Measurements from ENCODE around the gene TREM2. TPM values are rescaled to one million over a fixed set of nuclear protein-coding genes. Genes with fewer than 3 reads are reported as not detected.

TREM2 gene
- total RNA-seq, 1 experiment from 2014 or later = not detected

- CTCF ChIA-PET = no interaction called here
- intact Hi-C loops (cut with micrococcal nuclease) = no loop called here
- H3K4me2 ChIP-seq (ENCODE audit: low read length) = no peak overlapping the region
- no peaks in the 10 kb centered on the region for H3F3A ChIP-seq (ENCODE audit: low read length, unreplicated experiment)
- no peak for ATAC-seq
- H3K27ac ChIP-seq (ENCODE audit: low read length) = no peak overlapping the region
- H3K27me3 ChIP-seq (ENCODE audit: low read length) = no peaks in the 10 kb centered on the region
- no peak for DNase-seq
- no peak overlapping the region for H3K4me3 ChIP-seq (ENCODE audit: low read length)
- no peaks in the 10 kb centered on the region for H3K79me2 ChIP-seq (ENCODE audit: low read length)
- POLR2A ChIA-PET (ENCODE audit: unreplicated experiment) = no interaction called here
- BruUV-seq (replicated peaks) = no TSS peak
- H3K9me2 ChIP-seq (replicated peaks; ENCODE audit: low read length) = no peaks in the 10 kb centered on the region
- H2AFZ ChIP-seq (ENCODE audit: low read length) = no peak overlapping the region
- H3K36me3 ChIP-seq (ENCODE audit: low read depth, low read length) = no peaks in the 10 kb centered on the region
- no peaks in the 10 kb centered on the region for H3K4me1 ChIP-seq (ENCODE audit: insufficient read depth, low read length)
- TF ChIP-seq CTCF (conservative IDR thresholded peaks at IDR 0.05; ENCODE audit: low read depth, low read length) = no peak
- no peak for TF ChIP-seq EZH2 (IDR thresholded peaks at IDR 0.05; ENCODE audit: low read length, unreplicated experiment)
- no peak for TF ChIP-seq EZH2phosphoT487 (IDR thresholded peaks at IDR 0.05; ENCODE audit: borderline replicate concordance, low read length)
- no peak overlapping the region for H3K9ac ChIP-seq (ENCODE audit: low read length)
- H3K9me3 ChIP-seq (ENCODE audit: low read length) = no peaks in the 10 kb centered on the region
- no peaks in the 10 kb centered on the region for H4K20me1 ChIP-seq (ENCODE audit: low read length)
These were observed 30.7 kb downstream of the TREM2 start for GRCh38 chr6:41132254-41132653.

GRCh38 chr6:41125282-41125681 is 37.6 kb downstream of the TREM2 start:
- H3K4me3 ChIP-seq (ENCODE audit: low read length) = no peak overlapping the region
- H4K20me1 ChIP-seq (ENCODE audit: low read length) = no peaks in the 10 kb centered on the region
- CTCF ChIA-PET = no interaction called here
- no peak for DNase-seq
- H3K9me2 ChIP-seq (replicated peaks; ENCODE audit: low read length) = no peaks in the 10 kb centered on the region
- POLR2A ChIA-PET (ENCODE audit: unreplicated experiment) = no interaction called here
- H3K4me2 ChIP-seq (ENCODE audit: low read length) = no peak overlapping the region
- BruUV-seq (replicated peaks) = no TSS peak
- no peak for ATAC-seq
- H3K27me3 ChIP-seq (ENCODE audit: low read length) = no peaks in the 10 kb centered on the region
- TF ChIP-seq EZH2phosphoT487 (IDR thresholded peaks at IDR 0.05; ENCODE audit: borderline replicate concordance, low read length) = no peak
- TF ChIP-seq EZH2 (IDR thresholded peaks at IDR 0.05; ENCODE audit: low read length, unreplicated experiment) = no peak
- TF ChIP-seq CTCF (conservative IDR thresholded peaks at IDR 0.05; ENCODE audit: low read depth, low read length) = no peak
- H3F3A ChIP-seq (ENCODE audit: low read length, unreplicated experiment) = no peaks in the 10 kb centered on the region
- H3K79me2 ChIP-seq (ENCODE audit: low read length) = no peaks in the 10 kb centered on the region
- no peaks in the 10 kb centered on the region for H3K36me3 ChIP-seq (ENCODE audit: low read depth, low read length)
- H3K27ac ChIP-seq (ENCODE audit: low read length) = no peak overlapping the region
- H3K4me1 ChIP-seq (ENCODE audit: insufficient read depth, low read length) = no peaks in the 10 kb centered on the region
- H3K9ac ChIP-seq (ENCODE audit: low read length) = no peak overlapping the region
- no peaks in the 10 kb centered on the region for H3K9me3 ChIP-seq (ENCODE audit: low read length)
- intact Hi-C loops (cut with micrococcal nuclease) = no loop called here
- H2AFZ ChIP-seq (ENCODE audit: low read length) = no peak overlapping the region

GRCh38 chr6:41122918-41123317 is 40.0 kb downstream of the TREM2 start:
- no peak for ATAC-seq
- no peaks in the 10 kb centered on the region for H3K9me2 ChIP-seq (replicated peaks; ENCODE audit: low read length)
- intact Hi-C loops (cut with micrococcal nuclease) = no loop called here
- no peaks in the 10 kb centered on the region for H3K27me3 ChIP-seq (ENCODE audit: low read length)
- TF ChIP-seq EZH2phosphoT487 (IDR thresholded peaks at IDR 0.05; ENCODE audit: borderline replicate concordance, low read length) (no peak), EZH2 (IDR thresholded peaks at IDR 0.05; ENCODE audit: low read length, unreplicated experiment) (no peak), CTCF (conservative IDR thresholded peaks at IDR 0.05; ENCODE audit: low read depth, low read length) (no peak)
- CTCF ChIA-PET = interaction anchor here (0.6 kb wide), 1 partner anchor 197 kb away, joined by 4 read pairs; no protein-coding TSS in a partner anchor
- no peaks in the 10 kb centered on the region for H3K36me3 ChIP-seq (ENCODE audit: low read depth, low read length)
- H3F3A ChIP-seq (ENCODE audit: low read length, unreplicated experiment) = no peaks in the 10 kb centered on the region
- no peaks in the 10 kb centered on the region for H3K4me1 ChIP-seq (ENCODE audit: insufficient read depth, low read length)
- H3K9ac ChIP-seq (ENCODE audit: low read length) = no peak overlapping the region
- no peak overlapping the region for H2AFZ ChIP-seq (ENCODE audit: low read length)
- no peak overlapping the region for H3K4me3 ChIP-seq (ENCODE audit: low read length)
- POLR2A ChIA-PET (ENCODE audit: unreplicated experiment) = no interaction called here
- H3K4me2 ChIP-seq (ENCODE audit: low read length) = no peak overlapping the region
- no peaks in the 10 kb centered on the region for H3K9me3 ChIP-seq (ENCODE audit: low read length)
- no peak overlapping the region for H3K27ac ChIP-seq (ENCODE audit: low read length)
- H3K79me2 ChIP-seq (ENCODE audit: low read length) = no peaks in the 10 kb centered on the region
- BruUV-seq (replicated peaks) = no TSS peak
- no peak for DNase-seq
- H4K20me1 ChIP-seq (ENCODE audit: low read length) = no peaks in the 10 kb centered on the region

All from PC-3 (cell line).